B cell (primary cell): ENCODE data around the gene METTL4. TPM values are rescaled to one million over a fixed set of nuclear protein-coding genes. Genes with fewer than 3 reads are reported as not detected.

ENCODE experiments used
- ATAC-seq: fragments of 200-7000 bp; cut with Tn5 transposase; one replicate; pipeline ENCODE4 v1.10.0; 2021; ENCODE audit warnings: low read depth, mild to moderate bottlenecking, moderate number of reproducible peaks, moderate library complexity
- CTCF ChIA-PET: fragments of 350-600 bp; sonication (Branson Sonifier 250); formaldehyde crosslinking; loops from one replicate; lab custom pipeline; 2021; ENCODE audit warnings: antibody characterized with exemption, inconsistent platforms; lab: Charles Lee
- POLR2A ChIA-PET: fragments of 350-600 bp; sonication (Branson Sonifier 250); formaldehyde crosslinking; loops from one replicate; lab custom pipeline; 2021; ENCODE audit warnings: antibody characterized with exemption; lab: Charles Lee
- DNase-seq: peaks from one replicate; pipeline ENCODE4 v3.0.0; 2013
- H2AFZ ChIP-seq: 2 replicates; pipeline ENCODE4 v1.6.1; 2012; ENCODE audit warnings: mild to moderate bottlenecking, low read depth, low read length; ENCODE audit not compliant: insufficient read depth, poor library complexity, severe bottlenecking
- H3K27ac ChIP-seq, 2 donors: 1 replicate in 1 of 2; 2 replicates in 1 of 2; pipeline ENCODE4 v1.5.1; 2012 to 2013; ENCODE audit warnings: low read length in 2 of 2, mild to moderate bottlenecking in 2 of 2, moderate library complexity in 1 of 2
- H3K27me3 ChIP-seq, 4 experiments: fragments of 200-600 bp in 1 of 4; sonication (generic) in 1 of 4; replicated peaks in 1 of 4; 1 replicate in 2 of 4; 2 replicates in 2 of 4; pipeline versions ENCODE4 v1.6.1 to v1.7.0; 2013 to 2016; ENCODE audit warnings: low read length in 3 of 4, mild to moderate bottlenecking in 2 of 4, mixed read lengths in 1 of 4, moderate library complexity in 1 of 4; ENCODE audit not compliant: insufficient read depth in 4 of 4, control insufficient read depth in 3 of 4; ENCODE audit errors: control extremely low read depth in 1 of 4
- H3K36me3 ChIP-seq, 2 experiments: replicated peaks in 1 of 2; 1 replicate in 1 of 2; 2 replicates in 1 of 2; pipeline versions ENCODE4 v1.6.1 to v1.7.1; 2013; ENCODE audit warnings: low read length in 1 of 2; ENCODE audit not compliant: insufficient read depth in 2 of 2, control insufficient read depth in 1 of 2; ENCODE audit errors: control extremely low read depth in 1 of 2, extremely low read depth in 1 of 2
- H3K4me1 ChIP-seq, 2 donors: fragments of 200-600 bp in 1 of 2; sonication (generic) in 1 of 2; 1 replicate in 1 of 2; 2 replicates in 1 of 2; pipeline versions ENCODE4 v1.5.1 to v1.6.1; 2013 to 2017; ENCODE audit warnings: low read length in 2 of 2; ENCODE audit not compliant: control insufficient read depth in 2 of 2, insufficient read depth in 2 of 2
- H3K4me2 ChIP-seq: replicated peaks from 2 replicates; pipeline ENCODE3; 2012; ENCODE audit warnings: mild to moderate bottlenecking, low read depth, low read length; ENCODE audit not compliant: poor library complexity, severe bottlenecking
- H3K4me3 ChIP-seq, 5 experiments: fragments of 200-600 bp in 1 of 5; sonication (generic) in 1 of 5; 1 replicate in 3 of 5; 2 replicates in 2 of 5; pipeline versions ENCODE4 v1.5.1 to v1.7.0; 2011 to 2016; ENCODE audit warnings: low read length in 4 of 5, mild to moderate bottlenecking in 4 of 5, low read depth in 2 of 5, control low read depth in 1 of 5, moderate library complexity in 1 of 5; ENCODE audit not compliant: insufficient read depth in 1 of 5; ENCODE audit errors: control extremely low read depth in 1 of 5, extremely low read depth in 1 of 5
- H3K79me2 ChIP-seq: fragments of 200-600 bp; sonication (generic); one replicate; pipeline ENCODE4 v1.6.0; 2016; ENCODE audit warnings: low read length; ENCODE audit not compliant: control insufficient read depth, insufficient read depth
- H3K9ac ChIP-seq: fragments of 200-600 bp; sonication (generic); 2 replicates; pipeline ENCODE4 v1.6.1; 2017; ENCODE audit warnings: mild to moderate bottlenecking, low read length, moderate library complexity
- H3K9me3 ChIP-seq, 3 donors: one replicate each; pipeline versions ENCODE4 v1.6.1 to v1.7.1; 2013; ENCODE audit warnings: low read length in 2 of 3; ENCODE audit not compliant: control insufficient read depth in 2 of 3, insufficient read depth in 1 of 3; ENCODE audit errors: control extremely low read depth in 1 of 3
- H4K20me1 ChIP-seq: 2 replicates; pipeline ENCODE4 v1.6.0; 2012; ENCODE audit warnings: mild to moderate bottlenecking, low read length; ENCODE audit not compliant: insufficient read depth, control insufficient read depth, poor library complexity, severe bottlenecking
- H3K27ac Mint-ChIP-seq: one replicate; pipeline ENCODE4 v1.8.0; 2021; ENCODE audit warnings: mixed read lengths
- H3K27me3 Mint-ChIP-seq: one replicate; pipeline ENCODE4 v1.8.0; 2021; ENCODE audit warnings: mixed read lengths
- H3K4me1 Mint-ChIP-seq: one replicate; pipeline ENCODE4 v1.8.0; 2021; ENCODE audit warnings: mixed read lengths
- H3K4me3 Mint-ChIP-seq: one replicate; pipeline ENCODE4 v1.8.0; 2021; ENCODE audit warnings: mixed read lengths
- H3K9me3 Mint-ChIP-seq: one replicate; pipeline ENCODE4 v1.8.0; 2022; ENCODE audit warnings: mixed read lengths; ENCODE audit not compliant: insufficient read depth
- CTCF ChIP-seq: fragments of 200-600 bp; IDR thresholded peaks from one replicate; pipeline ENCODE4 v1.8.0; 2022; ENCODE audit warnings: antibody characterized with exemption, mild to moderate bottlenecking
- EZH2 ChIP-seq: IDR thresholded peaks from 2 replicates; pipeline ENCODE4 v1.6.1; 2012; ENCODE audit warnings: borderline replicate concordance, low read depth, mild to moderate bottlenecking, moderate library complexity, low read length; ENCODE audit not compliant: insufficient read depth, poor library complexity, severe bottlenecking
- WGBS: methylation state at CpG from one replicate; pipeline ENCODE4 v1.1.5; 2013; ENCODE audit warnings: missing lambda C conversion rate; ENCODE audit not compliant: insufficient coverage; 5-methylcytosine and 5-hydroxymethylcytosine counted together
- intact Hi-C: fragments of 100-400 bp; cut with micrococcal nuclease; formaldehyde crosslinking; loops from one replicate; pipeline ENCODE4 v1.10.0; 2022
- polyA plus RNA-seq: library from polyadenylated mRNA; depleted of rRNA; stranded (reverse); fragments of >200 nt; gene quantifications from 2 replicates; pipeline ENCODE4 v1.2.3, GENCODE V29; 2012
- total RNA-seq, 2 donors: library from RNA; stranded (reverse); fragments of 120-200 nt in 1 of 2; gene quantifications; 1 replicate in 1 of 2; 2 replicates in 1 of 2; pipeline versions ENCODE4 v1.2.3 to v1.2.4, GENCODE V29; 2013 to 2022

METTL4 gene
- total and polyA plus RNA-seq, 2 donors (not counting 1 experiment from before 2014, with no cell fraction given): 12.9 to 31.6 TPM

- DNase-seq (no peak), ATAC-seq (no peak)
- 100% methylated on average over 1 of the region's 2 CpGs for WGBS
- no peak for TF ChIP-seq EZH2
- no peak for TF ChIP-seq CTCF
- H3K27me3 Mint-ChIP-seq: no peaks in the 10 kb centered on the region
- POLR2A ChIA-PET: no interaction called here
- Histone ChIP-seq H3K9me3 (no peaks in the 10 kb centered on the region), H3K36me3 (no peaks in the 10 kb centered on the region), H3K4me1 (peaks cover 20 to 22% of the 10 kb centered on the region in 2 donors), H3K9ac (peak overlapping the region; percentile 35), H3K79me2 (no peaks in the 10 kb centered on the region), H4K20me1 (no peaks in the 10 kb centered on the region), H2AFZ (peak overlapping the region; percentile 82), H3K27me3 (no peaks in the 10 kb centered on the region), H3K27ac (peak overlapping the region; percentile 65 to 89), H3K4me3 (peak overlapping the region in 3 of 5 experiments; percentile 1 to 38 (median 13)), H3K4me2 (peak overlapping the region; percentile 57)
- H3K9me3 Mint-ChIP-seq: no peaks in the 10 kb centered on the region
- intact Hi-C loops: loop anchor here (2.0 kb wide), 1 partner anchor 14 kb away; no protein-coding TSS in a partner anchor
- H3K27ac Mint-ChIP-seq: peak overlapping the region; percentile 84
- H3K4me1 Mint-ChIP-seq: peaks cover 29% of the 10 kb centered on the region
- peak overlapping the region; percentile 59 for H3K4me3 Mint-ChIP-seq
- CTCF ChIA-PET: interaction anchor here (0.8 to 2.2 kb wide), 5 partner anchors 12 to 66 kb away, joined by 3 to 6 read pairs (median 4); no protein-coding TSS in a partner anchor
These were observed 19.0 kb upstream of the METTL4 start for GRCh38 chr18:2590303-2590702.

GRCh38 chr18:2589345-2590068 is 18.2 kb upstream of the METTL4 start:
- TF ChIP-seq CTCF (no peak), EZH2 (no peak)
- Histone ChIP-seq H3K4me3 (peak overlapping the region in 3 of 5 experiments; percentile 1 to 38 (median 13)), H3K4me1 (peaks cover 20 to 22% of the 10 kb centered on the region in 2 donors), H3K9me3 (no peaks in the 10 kb centered on the region), H2AFZ (peak overlapping the region; percentile 82), H3K36me3 (no peaks in the 10 kb centered on the region), H3K79me2 (no peaks in the 10 kb centered on the region), H4K20me1 (no peaks in the 10 kb centered on the region), H3K27ac (peak overlapping the region; percentile 65 to 89), H3K9ac (peak overlapping the region; percentile 35), H3K4me2 (peak overlapping the region; percentile 57), H3K27me3 (no peaks in the 10 kb centered on the region)
- POLR2A ChIA-PET: no interaction called here
- Mint-ChIP-seq H3K27ac (peak overlapping the region; percentile 84), H3K9me3 (no peaks in the 10 kb centered on the region), H3K4me3 (peak overlapping the region; percentile 59), H3K27me3 (no peaks in the 10 kb centered on the region), H3K4me1 (peaks cover 29% of the 10 kb centered on the region)
- CTCF ChIA-PET: interaction anchor here (0.7 to 2.2 kb wide), 8 partner anchors 16 to 1750 kb away, joined by 3 to 6 read pairs (median 3); no protein-coding TSS in a partner anchor
- ATAC-seq (no peak), DNase-seq (no peak)
- no CpG with 5 or more reads among the region's 3 CpGs for WGBS
- intact Hi-C loops: loop anchor here (2.0 kb wide), 1 partner anchor 15 kb away; no protein-coding TSS in a partner anchor
